A549 (cell line): Measurements from ENCODE around the gene TTYH3.

Experiments
- BHLHE40 ChIP-seq: IDR thresholded peaks from 2 replicates; pipeline ENCODE4 v1.6.1; 2012; ENCODE audit warnings: low read depth, low read length, inconsistent platforms
- CEBPB ChIP-seq, 2 experiments: fragments of >200 bp in 1 of 2; sonication (Bioruptor Twin) in 1 of 2; formaldehyde crosslinking in 1 of 2; IDR thresholded peaks; 2 replicates each; pipeline ENCODE4 v1.6.1; 2012 to 2016
- CHD4 ChIP-seq: fragments of 200-600 bp; sonication (generic); IDR thresholded peaks from 2 replicates; pipeline ENCODE4 v1.6.1; 2016; ENCODE audit warnings: antibody characterized with exemption, mild to moderate bottlenecking, borderline replicate concordance
- CTCF ChIP-seq: fragments of >200 bp; sonication (Bioruptor Twin); formaldehyde crosslinking; IDR thresholded peaks from 3 replicates; pipeline ENCODE4 v1.5.1; 2016
- EHMT2 ChIP-seq: fragments of 200-600 bp; sonication (generic); IDR thresholded peaks from 2 replicates; pipeline ENCODE4 v1.6.1; 2016; ENCODE audit warnings: antibody characterized with exemption, low read depth, mild to moderate bottlenecking, moderate library complexity
- EP300 ChIP-seq, 2 experiments: fragments of >200 bp; sonication (Bioruptor Twin); formaldehyde crosslinking; IDR thresholded peaks; 2 replicates in 1 of 2; 3 replicates in 1 of 2; pipeline ENCODE4 v1.6.1; 2016 to 2017
- ESRRA ChIP-seq: fragments of 150-350 bp; IDR thresholded peaks from 2 replicates; pipeline ENCODE4 v1.6.1; 2014; ENCODE audit warnings: mild to moderate bottlenecking, low read length, borderline replicate concordance
- POLR2A ChIP-seq: IDR thresholded peaks from 2 replicates; pipeline ENCODE4 v1.6.1; 2012; ENCODE audit warnings: mild to moderate bottlenecking, low read length
- REST ChIP-seq: fragments of 200-600 bp; sonication (generic); IDR thresholded peaks from 2 replicates; pipeline ENCODE4 v1.6.1; 2016; ENCODE audit warnings: antibody characterized with exemption, mild to moderate bottlenecking, moderate library complexity
- SMC3 ChIP-seq: fragments of >200 bp; sonication (Bioruptor Twin); formaldehyde crosslinking; IDR thresholded peaks from 3 replicates; pipeline ENCODE4 v1.6.1; 2018; ENCODE audit warnings: inconsistent platforms
- USF2 ChIP-seq: fragments of 450-650 bp; IDR thresholded peaks from 2 replicates; pipeline ENCODE4 v1.6.1; 2014; ENCODE audit warnings: antibody characterized with exemption

GRCh38 chr7:2698581-2699288, 66.9 kb downstream of the TTYH3 start:
- TF ChIP-seq CTCF (no peak), CEBPB (IDR thresholded peaks at IDR 0.05) (no peak), POLR2A (no peak), EHMT2 (no peak), REST (no peak), BHLHE40 (no peak), EP300 (IDR thresholded peaks at IDR 0.05) (no peak), CHD4 (no peak), ESRRA (no peak), USF2 (no peak), SMC3 (no peak)
